Measurements from ENCODE around the gene DDX11.
"Not testable (repeated sequence)": the region's sequence is repeated elsewhere in the genome, so short reads cannot be mapped to it uniquely, and the experiment has no call there.

DDX11 gene

DNA sequence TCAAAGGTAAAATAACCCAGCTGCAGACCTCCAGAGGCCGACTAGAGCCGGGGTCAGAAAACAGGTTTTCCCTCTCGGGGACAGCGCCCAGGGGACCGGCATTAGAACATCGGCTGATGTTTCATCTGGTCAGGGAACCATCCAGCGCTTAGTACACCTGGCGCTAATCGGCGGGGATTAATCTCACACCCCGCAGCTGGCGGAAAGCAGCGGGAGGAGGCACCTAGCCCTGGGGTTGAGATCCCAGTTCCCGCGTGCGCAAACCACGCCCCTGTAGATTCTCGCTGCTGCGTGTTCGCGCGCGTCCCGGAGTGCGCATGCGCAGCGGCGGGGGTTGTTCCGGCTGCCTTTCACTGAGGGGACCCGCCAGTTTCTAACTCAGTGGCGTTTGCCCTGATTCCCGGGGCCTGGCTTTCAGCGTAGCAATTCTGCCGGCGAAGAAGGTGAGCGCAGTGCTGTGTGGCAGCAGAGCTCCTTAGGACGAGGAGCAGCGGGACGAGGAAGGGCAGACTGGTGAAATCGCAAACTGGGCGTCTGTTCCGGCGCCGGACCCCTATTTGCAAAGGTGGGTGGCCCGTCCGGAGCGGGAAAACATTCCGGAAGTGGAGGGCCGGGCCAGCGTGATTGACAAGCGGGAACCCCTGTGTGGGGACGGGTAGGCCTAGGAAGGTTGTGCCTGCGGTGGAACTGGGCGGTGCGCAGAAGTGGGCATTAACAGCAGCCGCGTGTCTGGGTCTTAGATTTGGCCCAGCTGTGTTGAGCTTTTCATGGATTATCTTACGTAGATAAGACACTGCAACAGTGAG is at the start of gene DDX11:
Gene DDX11, plus strand, starts transcription at position 334 of the 806 bp plus-strand sequence. CDS start 4,534 bp downstream, outside the sequence.
- DNase-seq (ENCODE audit: low read depth): peak; percentile 54

DNA sequence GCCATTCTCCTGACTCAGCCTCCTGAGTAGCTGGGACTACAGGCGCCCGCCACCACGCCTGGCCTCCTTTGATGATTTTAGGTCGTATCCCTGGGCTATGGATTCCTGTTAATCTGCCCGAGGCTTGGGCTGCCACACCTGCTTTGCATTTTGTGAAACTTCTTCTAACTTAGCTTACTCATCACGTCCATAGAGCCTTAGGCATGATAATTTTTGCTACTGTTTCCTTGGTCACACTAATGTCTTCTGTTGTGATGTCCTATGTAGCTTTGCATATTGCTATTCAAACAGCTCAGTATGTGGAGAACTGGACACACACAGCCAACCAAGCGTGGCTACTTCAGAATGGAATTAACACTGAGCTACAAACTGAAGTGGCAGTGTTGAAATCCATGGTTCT is 47.5 kb upstream of the DDX11 start:
- no peak for DNase-seq (ENCODE audit: low read depth)

DNA sequence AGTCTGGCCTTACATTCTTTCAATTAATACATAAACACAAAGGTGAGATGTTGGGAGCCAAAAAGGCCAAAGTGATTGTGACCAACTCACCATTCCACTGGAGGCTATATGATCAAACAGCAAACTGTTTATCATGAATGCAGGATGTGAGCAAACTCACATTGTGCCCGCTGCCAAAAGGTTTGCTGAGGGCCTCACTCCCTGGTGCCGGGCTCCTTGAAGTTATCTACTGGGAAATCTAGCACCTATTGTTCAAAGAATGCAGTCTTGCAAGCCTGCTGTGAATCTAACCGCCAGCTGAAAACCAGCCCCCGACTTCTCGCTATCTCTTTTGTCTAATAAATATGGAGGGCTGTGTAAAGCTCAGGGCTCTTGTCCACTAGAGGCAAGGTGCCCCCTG is 46.7 kb upstream of the DDX11 start:
- DNase-seq (ENCODE audit: low read depth): not testable (repeated sequence)

DNA sequence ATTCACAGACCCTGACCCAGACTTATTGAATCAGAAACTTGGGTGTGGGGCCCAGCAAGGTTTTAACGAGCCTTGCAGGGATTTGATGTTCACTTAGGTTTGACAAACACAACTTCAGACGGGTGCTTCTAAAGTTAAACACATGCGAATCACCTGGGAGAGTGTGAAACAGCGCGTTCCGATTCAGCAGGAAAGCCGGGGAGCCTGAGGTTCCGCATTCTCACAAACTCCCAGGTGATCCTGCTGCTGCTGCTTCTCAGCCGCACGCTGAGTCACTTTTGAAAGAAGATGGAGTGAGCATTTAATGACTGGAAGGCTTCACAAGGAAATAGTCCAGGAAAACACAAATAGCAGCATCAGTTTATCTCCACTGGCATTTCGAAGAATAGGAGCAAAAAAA is 44.2 kb upstream of the DDX11 start:
- DNase-seq (ENCODE audit: low read depth): no peak

DNA sequence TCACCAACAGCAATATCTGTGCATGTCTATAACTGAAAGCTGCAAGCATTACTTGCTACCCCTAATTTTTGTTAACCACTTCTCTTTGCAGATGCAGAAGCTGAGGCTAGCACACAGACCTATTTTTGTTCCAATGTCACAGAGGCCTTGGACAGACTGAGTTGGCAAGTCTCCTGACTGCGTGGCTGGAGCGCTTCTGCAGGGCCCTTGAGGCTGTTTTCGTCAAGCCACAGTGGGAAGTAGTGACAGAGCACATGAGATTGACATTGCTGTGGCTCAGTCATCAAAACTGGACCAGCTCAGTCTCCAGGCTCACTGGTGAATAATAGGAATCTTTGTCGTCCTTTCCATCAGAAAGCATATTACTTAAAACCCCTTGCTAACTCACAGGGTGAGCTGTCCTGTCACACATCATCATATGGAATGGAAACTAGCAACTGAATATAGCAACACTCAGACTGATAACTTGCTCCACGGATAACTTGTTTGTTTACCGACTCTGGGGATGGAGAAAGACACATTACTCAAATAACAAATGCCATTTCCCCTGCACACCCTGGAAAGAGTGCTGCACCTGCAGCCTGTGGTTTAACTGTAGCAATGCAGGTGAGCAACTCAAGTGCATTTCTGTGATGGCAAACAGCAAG is 43.6 kb upstream of the DDX11 start:
- DNase-seq (ENCODE audit: low read depth): no peak

- DNase-seq (ENCODE audit: low read depth): no peak
Observed at GRCh38 chr12:31031951-31032335, 41.7 kb upstream of the DDX11 start.

DNA sequence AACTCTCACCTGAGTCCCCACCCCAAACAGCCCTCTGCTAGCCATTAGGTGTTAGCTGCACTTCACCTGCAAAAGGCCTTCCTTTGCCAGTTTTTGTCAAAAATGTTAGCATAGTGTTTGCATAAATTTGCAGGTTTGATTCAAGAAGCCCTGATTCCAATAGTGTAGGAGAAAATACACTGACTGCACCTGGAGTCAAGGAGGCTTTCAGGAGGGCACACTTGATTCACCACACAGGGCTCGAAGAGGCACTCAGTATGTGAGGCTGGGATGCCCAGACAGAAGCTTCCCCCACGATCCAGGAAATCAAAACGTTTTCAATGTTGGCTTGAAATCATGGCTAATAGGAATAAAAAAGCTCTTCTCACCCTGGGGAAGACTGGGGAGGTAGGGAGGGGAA is 40.5 kb upstream of the DDX11 start:
- no peak for DNase-seq (ENCODE audit: low read depth)

- DNase-seq (ENCODE audit: low read depth): no peak
Observed at GRCh38 chr12:31033681-31034080, 40.0 kb upstream of the DDX11 start.

GRCh38 chr12:31034372-31034771 is 39.3 kb upstream of the DDX11 start:
- no peak for DNase-seq (ENCODE audit: low read depth)

- no peak for DNase-seq (ENCODE audit: low read depth)
Observed at GRCh38 chr12:31035226-31035625, 38.4 kb upstream of the DDX11 start.

GRCh38 chr12:31035967-31036665 is 37.5 kb upstream of the DDX11 start:
- DNase-seq (ENCODE audit: low read depth): no peak

DNA sequence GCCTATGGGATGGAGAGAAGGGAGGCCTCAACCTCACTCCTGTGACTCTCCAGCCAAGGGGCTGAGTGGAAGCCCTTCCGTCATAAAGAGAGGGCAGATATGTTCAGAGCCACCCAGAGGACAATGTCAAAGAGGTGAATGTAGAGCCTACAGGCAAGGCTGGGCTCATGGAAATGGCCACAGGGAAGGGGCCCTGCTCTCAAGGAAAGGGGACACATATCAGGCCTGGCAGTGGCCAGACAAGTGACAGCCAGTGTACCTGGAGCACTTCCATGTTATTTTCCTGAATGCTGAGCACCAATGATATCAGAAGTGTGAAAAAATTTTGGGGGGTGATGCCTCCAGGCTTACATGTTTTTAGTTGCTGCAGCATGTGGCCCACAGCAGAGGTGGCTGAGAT is 36.6 kb upstream of the DDX11 start:
- no peak for DNase-seq (ENCODE audit: low read depth)

- DNase-seq (ENCODE audit: low read depth): no peak
Observed at GRCh38 chr12:31037931-31038330, 35.7 kb upstream of the DDX11 start.

- DNase-seq (ENCODE audit: low read depth): no peak
Observed at GRCh38 chr12:31041033-31041564, 32.6 kb upstream of the DDX11 start.

- DNase-seq (ENCODE audit: low read depth): not testable (repeated sequence)
Observed at GRCh38 chr12:31050143-31050542, 23.5 kb upstream of the DDX11 start.

GRCh38 chr12:31050548-31050947 is 23.1 kb upstream of the DDX11 start:
- not testable (repeated sequence) for DNase-seq (ENCODE audit: low read depth)

DNA sequence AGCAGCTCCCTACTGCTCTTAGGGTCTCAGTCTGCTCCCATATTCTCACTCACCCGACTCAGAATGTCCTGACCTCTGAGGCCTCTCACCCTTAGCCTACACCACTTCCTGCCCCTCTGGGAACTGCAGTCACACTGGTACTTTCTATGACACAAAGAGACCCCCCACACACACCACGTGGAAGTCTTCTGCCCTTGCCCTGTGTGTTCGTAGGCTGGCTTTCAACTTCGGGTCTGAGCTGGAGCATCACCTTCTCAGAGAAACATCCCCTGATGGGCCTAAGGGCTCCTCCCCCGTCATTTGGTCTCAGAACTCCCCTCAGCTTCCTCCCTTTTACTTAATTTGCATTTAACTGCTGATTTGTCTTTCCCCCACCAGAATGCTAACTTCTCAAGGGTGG is 22.0 kb upstream of the DDX11 start:
- DNase-seq (ENCODE audit: low read depth): not testable (repeated sequence)

DNA sequence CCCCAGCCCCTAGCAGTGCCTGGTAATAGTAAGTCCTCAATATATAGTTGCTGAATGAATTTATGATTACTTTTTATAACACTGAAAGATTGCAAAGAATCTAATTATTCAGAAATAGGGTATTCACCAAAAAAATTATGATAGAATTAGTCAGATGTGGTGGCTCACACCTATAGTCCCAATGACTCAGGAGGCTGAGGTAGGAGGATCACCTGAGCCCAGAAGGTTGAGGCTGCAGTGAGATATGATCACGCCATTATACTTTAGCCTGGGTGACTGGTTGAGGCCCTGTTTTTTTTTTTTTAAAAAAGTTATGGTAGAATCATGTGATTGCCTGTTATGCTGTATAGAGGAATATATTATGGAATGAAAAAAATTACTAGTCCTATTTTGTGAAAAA is 21.5 kb upstream of the DDX11 start:
- DNase-seq (ENCODE audit: low read depth): not testable (repeated sequence)

GRCh38 chr12:31052666-31053439 is 20.8 kb upstream of the DDX11 start:
- DNase-seq (ENCODE audit: low read depth): not testable (repeated sequence)

- DNase-seq (ENCODE audit: low read depth): not testable (repeated sequence)
Observed at GRCh38 chr12:31053944-31054343, 19.7 kb upstream of the DDX11 start.

- DNase-seq (ENCODE audit: low read depth): no peak
Observed at GRCh38 chr12:31057671-31058070, 16.0 kb upstream of the DDX11 start.

GRCh38 chr12:31066196-31066595 is 7.5 kb upstream of the DDX11 start:
- DNase-seq (ENCODE audit: low read depth): not testable (repeated sequence)
